WTC11 (cell line): Measurements from ENCODE around the gene ECE1.

Experiments
- CREB1 ChIP-seq: sonication (generic); formaldehyde crosslinking; IDR thresholded peaks from 2 replicates; pipeline ENCODE4 v1.8.0; 2023; ENCODE audit warnings: mild to moderate bottlenecking, missing genetic modification reagents
- CTCF ChIP-seq: fragments of 200-600 bp; IDR thresholded peaks from 2 replicates; pipeline ENCODE4 v1.8.0; 2022; ENCODE audit warnings: antibody characterized with exemption
- ELF4 ChIP-seq: sonication (generic); formaldehyde crosslinking; IDR thresholded peaks from 2 replicates; pipeline ENCODE4 v1.8.1; 2022; ENCODE audit warnings: low read depth, mild to moderate bottlenecking, moderate library complexity, missing genetic modification reagents
- ETV6 ChIP-seq: sonication (generic); formaldehyde crosslinking; IDR thresholded peaks from 2 replicates; pipeline ENCODE4 v1.8.1; 2022; ENCODE audit warnings: mild to moderate bottlenecking, missing genetic modification reagents
- FOXP1 ChIP-seq: sonication (generic); formaldehyde crosslinking; IDR thresholded peaks from 2 replicates; pipeline ENCODE4 v1.8.0; 2022; ENCODE audit warnings: missing genetic modification reagents, mild to moderate bottlenecking, moderate library complexity, borderline replicate concordance
- MAX ChIP-seq: sonication (generic); formaldehyde crosslinking; IDR thresholded peaks from 2 replicates; pipeline ENCODE4 v1.8.0; 2022; ENCODE audit warnings: mild to moderate bottlenecking, missing genetic modification reagents
- MLX ChIP-seq: sonication (generic); formaldehyde crosslinking; IDR thresholded peaks from 2 replicates; pipeline ENCODE4 v1.8.1; 2023; ENCODE audit warnings: mild to moderate bottlenecking, missing genetic modification reagents, moderate library complexity
- SMAD3 ChIP-seq: sonication (generic); formaldehyde crosslinking; IDR thresholded peaks from 2 replicates; pipeline ENCODE4 v1.8.0; 2022; ENCODE audit warnings: missing genetic modification reagents, mild to moderate bottlenecking, borderline replicate concordance
- TCF7 ChIP-seq: sonication (generic); formaldehyde crosslinking; IDR thresholded peaks from 2 replicates; pipeline ENCODE4 v1.8.0; 2022; ENCODE audit warnings: mild to moderate bottlenecking, low read depth, missing genetic modification reagents, moderate library complexity
- TF ChIP-seq, protein P1 (sequence below): sonication (generic); formaldehyde crosslinking; IDR thresholded peaks from 2 replicates; pipeline ENCODE4 v1.8.1; 2023; ENCODE audit warnings: mild to moderate bottlenecking, missing genetic modification reagents, moderate library complexity
- TF ChIP-seq, protein P2 (sequence below): sonication (generic); formaldehyde crosslinking; IDR thresholded peaks from 2 replicates; pipeline ENCODE4 v1.8.1; 2022; ENCODE audit warnings: low read depth, missing genetic modification reagents, borderline replicate concordance

- TF ChIP-seq, protein P1, sequence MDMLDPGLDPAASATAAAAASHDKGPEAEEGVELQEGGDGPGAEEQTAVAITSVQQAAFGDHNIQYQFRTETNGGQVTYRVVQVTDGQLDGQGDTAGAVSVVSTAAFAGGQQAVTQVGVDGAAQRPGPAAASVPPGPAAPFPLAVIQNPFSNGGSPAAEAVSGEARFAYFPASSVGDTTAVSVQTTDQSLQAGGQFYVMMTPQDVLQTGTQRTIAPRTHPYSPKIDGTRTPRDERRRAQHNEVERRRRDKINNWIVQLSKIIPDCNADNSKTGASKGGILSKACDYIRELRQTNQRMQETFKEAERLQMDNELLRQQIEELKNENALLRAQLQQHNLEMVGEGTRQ (CRISPR knock-in tag), result no peak
- TF ChIP-seq CTCF, result no peak
- no peak for TF ChIP-seq SMAD3 (CRISPR knock-in tag)
- TF ChIP-seq FOXP1 (CRISPR knock-in tag), result no peak
- TF ChIP-seq ELF4 (CRISPR knock-in tag), result no peak
- TF ChIP-seq ETV6 (CRISPR knock-in tag), result no peak
- TF ChIP-seq MAX (CRISPR knock-in tag), result no peak
- TF ChIP-seq TCF7, result no peak
- TF ChIP-seq MLX, result no peak
- TF ChIP-seq, protein P2, sequence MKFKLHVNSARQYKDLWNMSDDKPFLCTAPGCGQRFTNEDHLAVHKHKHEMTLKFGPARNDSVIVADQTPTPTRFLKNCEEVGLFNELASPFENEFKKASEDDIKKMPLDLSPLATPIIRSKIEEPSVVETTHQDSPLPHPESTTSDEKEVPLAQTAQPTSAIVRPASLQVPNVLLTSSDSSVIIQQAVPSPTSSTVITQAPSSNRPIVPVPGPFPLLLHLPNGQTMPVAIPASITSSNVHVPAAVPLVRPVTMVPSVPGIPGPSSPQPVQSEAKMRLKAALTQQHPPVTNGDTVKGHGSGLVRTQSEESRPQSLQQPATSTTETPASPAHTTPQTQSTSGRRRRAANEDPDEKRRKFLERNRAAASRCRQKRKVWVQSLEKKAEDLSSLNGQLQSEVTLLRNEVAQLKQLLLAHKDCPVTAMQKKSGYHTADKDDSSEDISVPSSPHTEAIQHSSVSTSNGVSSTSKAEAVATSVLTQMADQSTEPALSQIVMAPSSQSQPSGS, result no peak
- no peak for TF ChIP-seq CREB1 (CRISPR knock-in tag)
Measured at GRCh38 chr1:21305155-21305899, 15.1 kb upstream of the ECE1 start.
